GM23248 (cell line): ENCODE data around the gene XYLT2. TPM values are rescaled to one million over a fixed set of nuclear protein-coding genes. Genes with fewer than 3 reads are reported as not detected.

Experiments used
- DNase-seq: peaks from one replicate; pipeline ENCODE4 v3.0.0-alpha.2; 2015
- H2AFZ ChIP-seq: fragments of 200-600 bp; sonication (generic); 2 replicates; pipeline ENCODE4 v1.6.1; 2016; ENCODE audit warnings: antibody characterized with exemption
- H3F3A ChIP-seq: fragments of 200-600 bp; sonication (generic); 2 replicates; pipeline ENCODE4 v1.6.1; 2016; ENCODE audit warnings: mild to moderate bottlenecking, antibody characterized with exemption, mixed run types; ENCODE audit not compliant: insufficient read depth
- H3K27ac ChIP-seq: fragments of 200-600 bp; sonication (generic); 2 replicates; pipeline ENCODE4 v1.5.1; 2016; ENCODE audit warnings: mild to moderate bottlenecking
- H3K27me3 ChIP-seq: fragments of 200-600 bp; sonication (generic); replicated peaks from 2 replicates; pipeline ENCODE4 v1.6.1; 2016; ENCODE audit warnings: mild to moderate bottlenecking; ENCODE audit not compliant: insufficient read depth
- H3K36me3 ChIP-seq: fragments of 200-600 bp; sonication (generic); 2 replicates; pipeline ENCODE4 v1.6.1; 2016; ENCODE audit warnings: low read depth, mild to moderate bottlenecking
- H3K4me1 ChIP-seq: fragments of 200-600 bp; sonication (generic); 2 replicates; pipeline ENCODE4 v1.6.1; 2016; ENCODE audit warnings: mild to moderate bottlenecking; ENCODE audit not compliant: insufficient read depth
- H3K4me2 ChIP-seq: fragments of 200-600 bp; sonication (generic); one replicate; pipeline ENCODE4 v1.6.1; 2016; ENCODE audit warnings: mild to moderate bottlenecking; ENCODE audit not compliant: unreplicated experiment
- H3K4me3 ChIP-seq: fragments of 200-600 bp; sonication (generic); 2 replicates; pipeline ENCODE4 v1.5.1; 2016; ENCODE audit warnings: mild to moderate bottlenecking
- H3K79me2 ChIP-seq: fragments of 200-600 bp; sonication (generic); 2 replicates; pipeline ENCODE4 v1.6.1; 2016; ENCODE audit warnings: mild to moderate bottlenecking; ENCODE audit not compliant: insufficient read depth
- H3K9ac ChIP-seq: fragments of 200-600 bp; sonication (generic); 2 replicates; pipeline ENCODE4 v1.6.1; 2016; ENCODE audit warnings: mild to moderate bottlenecking
- H3K9me2 ChIP-seq: fragments of 200-600 bp; sonication (generic); 2 replicates; pipeline ENCODE4 v1.6.1; 2016; ENCODE audit warnings: mixed run types, mild to moderate bottlenecking, moderate library complexity; ENCODE audit not compliant: insufficient read depth
- H3K9me3 ChIP-seq: fragments of 200-600 bp; sonication (generic); one replicate; pipeline ENCODE4 v1.6.1; 2017; ENCODE audit warnings: low read depth
- H4K20me1 ChIP-seq: fragments of 200-600 bp; sonication (generic); 2 replicates; pipeline ENCODE4 v1.6.0; 2016; ENCODE audit not compliant: insufficient read depth
- EZH2 ChIP-seq: fragments of 200-600 bp; sonication (generic); IDR thresholded peaks from 2 replicates; pipeline ENCODE4 v1.6.1; 2018; ENCODE audit warnings: antibody characterized with exemption, mild to moderate bottlenecking; ENCODE audit not compliant: insufficient read depth, poor library complexity, severe bottlenecking
- EZH2phosphoT487 ChIP-seq: fragments of 200-600 bp; sonication (generic); IDR thresholded peaks from 2 replicates; pipeline ENCODE4 v1.6.1; 2018; ENCODE audit warnings: antibody characterized with exemption, moderate library complexity, mild to moderate bottlenecking, low read depth; ENCODE audit not compliant: insufficient read depth
- WGBS, 2 experiments: methylation state at CpG; one replicate each; pipeline ENCODE4 v1.1.6; 2015 to 2017; ENCODE audit warnings: low lambda C conversion rate in 2 of 2, low coverage in 1 of 2; ENCODE audit errors: missing lambda C conversion rate in 2 of 2; 5-methylcytosine and 5-hydroxymethylcytosine counted together
- in situ Hi-C: fragments of 300-500 bp; cut with MboI; formaldehyde crosslinking; loops from 2 replicates; pipeline ENCODE4 v1.15.0; 2020
- polyA plus RNA-seq: library from polyadenylated mRNA; unstranded; fragments of >200 nt; fragmentation: Nextera tagmentation; extraction: Ambion mirVana; gene quantifications from 2 replicates; pipeline ENCODE4 v1.2.1, GENCODE V29; 2016
- total RNA-seq: library from RNA; depleted of rRNA; stranded (reverse); fragments of >200 nt; shearing (Covaris generic); gene quantifications from 2 replicates; pipeline ENCODE4 v1.2.3, GENCODE V29; 2014

The XYLT2 gene
- total and polyA plus RNA-seq, 2 experiments from 2014 or later, result 25.3 to 43.6 TPM

DNA sequence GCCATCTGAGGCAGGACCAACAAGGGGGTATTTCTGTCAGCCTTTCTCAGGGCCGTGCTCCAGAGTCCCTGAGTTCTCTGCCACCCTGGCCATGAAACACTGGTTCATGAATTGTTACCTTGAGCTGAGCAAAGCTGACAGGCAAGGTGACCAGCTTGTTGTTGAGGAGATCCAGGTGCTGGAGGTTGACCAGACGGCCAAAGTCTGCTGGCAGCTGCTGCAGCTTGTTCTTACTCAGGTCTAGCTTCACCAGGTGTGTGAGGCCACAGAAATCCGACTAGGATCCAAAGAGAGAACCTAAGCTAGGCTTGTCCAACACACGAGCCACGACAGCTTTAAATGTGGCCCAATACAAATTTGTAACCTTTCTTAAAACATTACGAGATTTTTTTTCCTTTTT, 46.7 kb downstream of the XYLT2 start:
- Histone ChIP-seq H3F3A (peaks cover 29% of the 10 kb centered on the region), H3K9me2 (no peaks in the 10 kb centered on the region), H3K27ac (no peak overlapping the region), H3K9me3 (no peaks in the 10 kb centered on the region), H3K9ac (no peak overlapping the region), H4K20me1 (peaks cover 7% of the 10 kb centered on the region; the same call in 1 of the 2 replicates), H3K27me3 (no peaks in the 10 kb centered on the region), H3K79me2 (peaks cover 97% of the 10 kb centered on the region), H3K36me3 (peaks cover 63% of the 10 kb centered on the region), H3K4me2 (no peak overlapping the region), H3K4me1 (peaks cover 18% of the 10 kb centered on the region), H3K4me3 (no peak overlapping the region), H2AFZ (no peak overlapping the region)
- 84 to 86% methylated on average over 6 of the region's 6 CpGs for WGBS, 2 experiments
- TF ChIP-seq EZH2phosphoT487 (no peak), EZH2 (no peak)
- in situ Hi-C loops, result no loop called here
- DNase-seq, result no peak

DNA sequence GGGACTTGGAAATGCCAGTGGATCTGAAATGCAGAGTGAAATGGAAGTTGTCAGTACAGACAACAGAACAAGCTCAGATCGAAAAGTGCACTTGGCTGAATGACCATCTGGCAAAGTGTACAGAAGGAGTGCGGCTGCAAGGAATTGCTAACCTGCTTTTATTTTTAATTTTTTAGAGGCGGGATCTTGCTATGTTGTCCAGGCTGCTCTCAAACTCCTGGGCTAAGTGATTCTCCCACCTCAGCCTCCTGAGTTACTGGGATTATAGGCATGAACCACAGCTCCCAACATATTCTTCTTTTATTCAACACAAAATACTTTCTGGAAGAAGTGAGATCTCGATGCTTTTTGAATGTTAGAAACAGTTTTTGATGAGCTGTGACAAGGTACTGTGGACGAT, 47.8 kb downstream of the XYLT2 start:
- WGBS, 2 experiments, result 73 to 76% methylated on average over 5 of the region's 5 CpGs
- H3K9me2 ChIP-seq, result no peaks in the 10 kb centered on the region

DNA sequence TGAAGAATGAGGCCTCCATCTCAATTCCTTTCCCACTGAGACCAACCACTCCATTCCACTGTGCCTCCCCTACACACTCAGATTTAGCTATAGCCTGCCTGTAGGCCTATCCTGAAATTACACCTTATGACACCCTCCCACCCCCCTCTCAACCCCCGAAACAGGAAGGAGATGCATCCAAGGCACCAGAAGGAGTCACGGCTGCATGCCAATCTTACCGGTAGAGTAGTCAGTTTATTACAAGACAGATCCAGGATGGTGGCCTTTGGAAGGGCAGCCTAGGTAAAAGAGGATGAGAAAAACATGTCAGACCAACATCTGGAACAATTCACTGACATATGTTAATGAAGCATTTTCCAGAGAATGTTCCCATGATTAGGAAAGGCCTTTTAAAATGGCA, 48.8 kb downstream of the XYLT2 start:
- in situ Hi-C loops, result no loop called here
- Histone ChIP-seq H3K4me3 (peak overlapping the region; percentile 96), H3F3A (0 out of 2 replicates have a peak, but pooled peaks cover 9% of the 10 kb centered on the region), H3K4me2 (peak overlapping the region; percentile 96), H3K9me2 (no peaks in the 10 kb centered on the region), H3K27me3 (no peaks in the 10 kb centered on the region), H3K9me3 (no peaks in the 10 kb centered on the region), H3K79me2 (peaks cover 76% of the 10 kb centered on the region), H3K36me3 (peaks cover 50% of the 10 kb centered on the region), H4K20me1 (peaks cover 7% of the 10 kb centered on the region; the same call in 1 of the 2 replicates), H3K9ac (peak overlapping the region; percentile 100), H2AFZ (no peak overlapping the region), H3K27ac (no peak overlapping the region), H3K4me1 (peaks cover 18% of the 10 kb centered on the region)
- DNase-seq, result peak; percentile 40
- no peak for TF ChIP-seq EZH2phosphoT487
- TF ChIP-seq EZH2, result no peak
- WGBS, 2 experiments, result 2 to 4% methylated on average over 3 of the region's 3 CpGs

More for the DNA sequence above, 47.8 kb downstream of the XYLT2 start:
- no peak overlapping the region for H2AFZ ChIP-seq
- H3K79me2 ChIP-seq, result peaks cover 86% of the 10 kb centered on the region
- no peak overlapping the region for H3K4me2 ChIP-seq
- no peaks in the 10 kb centered on the region for H3K27me3 ChIP-seq
- H3F3A ChIP-seq, result peaks cover 20% of the 10 kb centered on the region
- H3K9me3 ChIP-seq, result no peaks in the 10 kb centered on the region
- no peak overlapping the region for H3K27ac ChIP-seq
- no peak for TF ChIP-seq EZH2
- TF ChIP-seq EZH2phosphoT487, result no peak
- no peak overlapping the region; the same call in 1 of the 2 replicates for H3K9ac ChIP-seq
- no peak for DNase-seq
- peaks cover 18% of the 10 kb centered on the region for H3K4me1 ChIP-seq
- H4K20me1 ChIP-seq, result peaks cover 7% of the 10 kb centered on the region; the same call in 1 of the 2 replicates
- peaks cover 59% of the 10 kb centered on the region for H3K36me3 ChIP-seq
- no peak overlapping the region for H3K4me3 ChIP-seq
- in situ Hi-C loops, result no loop called here

DNA sequence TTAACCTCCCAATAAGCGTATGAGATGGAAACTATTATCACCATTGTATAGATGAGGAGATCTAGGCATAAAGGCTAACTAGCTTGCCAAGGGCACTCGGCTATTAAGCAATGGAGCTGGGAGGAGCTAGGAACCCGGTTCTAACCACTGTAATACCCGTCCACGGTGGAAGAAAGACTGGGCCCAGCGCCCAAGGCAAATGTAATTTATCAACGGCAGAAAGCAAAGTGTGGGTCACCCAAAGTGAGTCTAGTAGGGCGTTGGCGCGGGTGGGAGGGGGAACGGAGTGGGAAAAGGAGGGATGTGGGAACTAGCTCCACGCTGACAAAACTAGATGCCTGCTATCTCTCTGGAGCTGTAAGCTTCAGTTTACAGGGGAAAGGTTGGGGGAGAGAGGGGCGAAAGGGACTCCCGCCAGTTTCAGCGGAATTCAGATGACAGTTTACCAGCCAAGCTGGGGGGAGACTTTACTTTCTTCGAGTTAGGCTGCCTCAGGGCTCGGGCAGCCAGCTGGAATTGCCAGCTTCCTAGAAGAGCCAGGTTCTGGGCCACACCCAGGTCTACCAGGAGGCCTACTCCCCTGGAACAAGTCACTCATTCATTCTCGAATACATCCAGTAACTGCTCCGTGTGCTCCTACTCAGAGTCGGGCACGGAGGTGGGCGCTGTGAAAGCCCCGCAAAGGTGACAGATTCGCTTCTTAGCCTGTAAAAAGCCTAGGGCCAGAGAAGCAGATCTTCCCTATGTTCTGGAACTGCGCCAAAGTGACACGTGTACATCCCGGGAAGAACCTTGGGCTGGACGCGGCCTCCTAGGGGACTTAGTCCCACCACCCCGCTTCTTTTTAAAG, 50.6 kb downstream of the XYLT2 start:
- peaks cover 35% of the 10 kb centered on the region for H3K36me3 ChIP-seq
- peak; percentile 90 for DNase-seq
- peak overlapping the region; percentile 100 for H3K9ac ChIP-seq
- H3K4me3 ChIP-seq, result peak overlapping the region; percentile 96
- H3K9me2 ChIP-seq, result no peaks in the 10 kb centered on the region
- WGBS, 2 experiments, result 1 to 3% methylated on average over 30 of the region's 30 CpGs
- no peaks in the 10 kb centered on the region for H3K9me3 ChIP-seq
- H3K27me3 ChIP-seq, result no peaks in the 10 kb centered on the region
- peak overlapping the region; percentile 96 for H3K27ac ChIP-seq
- TF ChIP-seq EZH2, result no peak
- no peak for TF ChIP-seq EZH2phosphoT487
- H3K4me2 ChIP-seq, result peak overlapping the region; percentile 96
- peaks cover 7% of the 10 kb centered on the region; the same call in 1 of the 2 replicates for H4K20me1 ChIP-seq
- in situ Hi-C loops, result no loop called here
- H3F3A ChIP-seq, result 0 out of 2 replicates have a peak, but pooled peaks cover 9% of the 10 kb centered on the region
- H3K79me2 ChIP-seq, result peaks cover 58% of the 10 kb centered on the region
- H2AFZ ChIP-seq, result peak overlapping the region; percentile 85
- H3K4me1 ChIP-seq, result peaks cover 18% of the 10 kb centered on the region
